ENCODE results near the gene TSPEAR. TPM values are rescaled to one million over a fixed set of nuclear protein-coding genes. Genes with fewer than 3 reads are reported as not detected.

Gene TSPEAR
- total RNA-seq, 1 experiment from 2014 or later = not detected

DNA sequence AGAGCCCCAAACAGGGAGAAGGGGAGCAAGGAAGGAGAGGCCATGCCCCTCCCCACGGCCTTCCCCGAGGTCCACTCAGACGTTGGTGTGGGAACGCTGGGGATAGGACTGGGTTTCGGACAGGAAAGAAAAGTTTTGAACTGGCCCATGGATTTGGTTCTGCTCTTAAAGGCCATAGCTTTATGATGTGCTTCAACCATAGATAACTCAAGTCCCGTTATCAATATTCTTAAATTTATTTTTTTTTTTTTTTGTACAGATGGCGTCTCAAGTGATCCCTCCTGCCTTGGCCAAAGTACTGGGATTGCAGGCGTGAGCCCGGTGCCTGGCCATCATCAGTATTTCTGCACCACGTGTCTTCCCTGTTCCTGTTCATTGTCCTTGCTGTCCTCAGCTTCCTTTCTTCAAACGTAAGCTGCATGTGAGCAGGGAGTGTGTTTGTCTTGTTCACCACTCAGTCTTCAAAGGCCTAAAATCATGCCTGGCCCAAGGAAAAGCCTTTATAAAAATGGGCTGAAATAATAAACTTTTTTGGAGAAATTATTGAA, 170.6 kb downstream of the TSPEAR start:
- POLR2A ChIA-PET = no interaction called here
- in situ Hi-C loops (cut with HindIII; ENCODE audit: low pct_unique_long_range_greater_than_20kb, low sequenced_read_pairs) = no loop called here

DNA sequence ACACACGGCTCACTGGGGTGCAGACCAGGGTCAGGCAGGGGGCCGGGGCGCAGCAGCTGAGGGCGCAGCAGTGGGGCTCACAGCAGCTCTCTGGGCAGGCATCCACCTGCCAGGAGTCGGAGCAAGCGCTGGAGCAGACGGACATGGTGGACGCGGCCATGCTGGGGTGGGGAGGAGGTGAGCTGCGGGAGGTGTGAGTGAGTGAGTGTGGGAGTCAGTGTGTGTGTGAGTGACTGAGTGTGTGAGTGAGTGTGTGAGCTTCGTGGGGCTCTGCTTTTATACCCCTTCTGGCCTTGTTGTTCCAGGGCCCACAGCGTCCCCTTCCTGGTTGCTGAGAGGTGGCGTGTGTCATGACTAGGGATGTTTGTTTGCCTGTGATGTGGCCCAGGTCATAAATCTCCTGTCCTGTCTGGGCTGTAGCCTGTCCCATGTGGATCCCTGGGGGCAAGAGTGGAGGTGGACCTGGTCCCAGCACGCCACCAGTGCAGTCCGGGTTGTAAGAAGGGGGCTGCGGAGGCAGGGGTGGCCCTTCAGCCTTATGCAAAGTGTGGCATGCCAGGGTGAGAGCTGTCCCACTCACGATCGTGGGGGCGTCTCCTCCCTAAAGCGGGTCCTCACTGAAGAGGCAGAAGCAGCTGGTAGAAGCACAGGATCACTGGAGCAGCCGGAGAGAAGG, 171.2 kb downstream of the TSPEAR start, which contains the start of gene KRTAP10-1:
TSS of gene KRTAP10-1 (minus strand) at position 205 of the 676 bp plus-strand sequence. CDS start at position 160, 45 bp downstream.
- in situ Hi-C loops (cut with HindIII; ENCODE audit: low pct_unique_long_range_greater_than_20kb, low sequenced_read_pairs) (no loop called here), intact Hi-C loops (cut with micrococcal nuclease; ENCODE audit: unreplicated experiment) (no loop called here)
- DNase-seq (ENCODE audit: low read depth, low spot score) (no peak), ATAC-seq (no peak)
- H3K4me3 ChIP-seq (ENCODE audit: low read depth in 2 of 2, low read length in 2 of 2) = no peak within 1 kb of the TSS
- H3K36me3 ChIP-seq (ENCODE audit: control insufficient read depth, insufficient read depth, low read length) = no peaks in the 10 kb centered on the region
- POLR2A ChIA-PET = no interaction called here
- H3K4me1 ChIP-seq (ENCODE audit: control insufficient read depth, insufficient read depth, low read length) = no peaks in the 10 kb centered on the region
- peaks cover 12% of the 10 kb centered on the region; the same call in 1 of the 2 replicates for H3K9me3 ChIP-seq (ENCODE audit: control insufficient read depth, insufficient read depth, low read depth, low read length)
- no peaks in the 10 kb centered on the region for H3K27me3 ChIP-seq (ENCODE audit: control insufficient read depth, insufficient read depth, low read length)
- BruUV-seq (replicated peaks) = no TSS peak
- CTCF ChIA-PET = no interaction called here
- TF ChIP-seq SIN3A (IDR thresholded peaks at IDR 0.05; ENCODE audit: borderline replicate concordance, insufficient read depth, low read depth, low read length) (no peak), CTCF (IDR thresholded peaks at IDR 0.05) (no peak), TCF7L2 (IDR thresholded peaks at IDR 0.05; ENCODE audit: low read depth, low read length) (no peak), POLR2AphosphoS5 (IDR thresholded peaks at IDR 0.05; ENCODE audit: low read depth, low read length) (no peak)
- TF ChIP-seq, protein P1, sequence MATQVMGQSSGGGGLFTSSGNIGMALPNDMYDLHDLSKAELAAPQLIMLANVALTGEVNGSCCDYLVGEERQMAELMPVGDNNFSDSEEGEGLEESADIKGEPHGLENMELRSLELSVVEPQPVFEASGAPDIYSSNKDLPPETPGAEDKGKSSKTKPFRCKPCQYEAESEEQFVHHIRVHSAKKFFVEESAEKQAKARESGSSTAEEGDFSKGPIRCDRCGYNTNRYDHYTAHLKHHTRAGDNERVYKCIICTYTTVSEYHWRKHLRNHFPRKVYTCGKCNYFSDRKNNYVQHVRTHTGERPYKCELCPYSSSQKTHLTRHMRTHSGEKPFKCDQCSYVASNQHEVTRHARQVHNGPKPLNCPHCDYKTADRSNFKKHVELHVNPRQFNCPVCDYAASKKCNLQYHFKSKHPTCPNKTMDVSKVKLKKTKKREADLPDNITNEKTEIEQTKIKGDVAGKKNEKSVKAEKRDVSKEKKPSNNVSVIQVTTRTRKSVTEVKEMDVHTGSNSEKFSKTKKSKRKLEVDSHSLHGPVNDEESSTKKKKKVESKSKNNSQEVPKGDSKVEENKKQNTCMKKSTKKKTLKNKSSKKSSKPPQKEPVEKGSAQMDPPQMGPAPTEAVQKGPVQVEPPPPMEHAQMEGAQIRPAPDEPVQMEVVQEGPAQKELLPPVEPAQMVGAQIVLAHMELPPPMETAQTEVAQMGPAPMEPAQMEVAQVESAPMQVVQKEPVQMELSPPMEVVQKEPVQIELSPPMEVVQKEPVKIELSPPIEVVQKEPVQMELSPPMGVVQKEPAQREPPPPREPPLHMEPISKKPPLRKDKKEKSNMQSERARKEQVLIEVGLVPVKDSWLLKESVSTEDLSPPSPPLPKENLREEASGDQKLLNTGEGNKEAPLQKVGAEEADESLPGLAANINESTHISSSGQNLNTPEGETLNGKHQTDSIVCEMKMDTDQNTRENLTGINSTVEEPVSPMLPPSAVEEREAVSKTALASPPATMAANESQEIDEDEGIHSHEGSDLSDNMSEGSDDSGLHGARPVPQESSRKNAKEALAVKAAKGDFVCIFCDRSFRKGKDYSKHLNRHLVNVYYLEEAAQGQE (IDR thresholded peaks at IDR 0.05; ENCODE audit: insufficient read depth in 1 of 2, low read depth in 2 of 2, low read length in 1 of 2) = no peak
- no peak within 1 kb of the TSS for H3K27ac ChIP-seq (ENCODE audit: low read length)

More for the DNA sequence above, 170.6 kb downstream of the TSPEAR start:
- intact Hi-C loops (cut with micrococcal nuclease; ENCODE audit: unreplicated experiment) = no loop called here
- no TSS peak for BruUV-seq (replicated peaks)
- CTCF ChIA-PET = interaction anchor here (0.6 kb wide), 1 partner anchor 376 kb away, joined by 11 read pairs; no protein-coding TSS in a partner anchor
- Histone ChIP-seq H3K27me3 (ENCODE audit: control insufficient read depth, insufficient read depth, low read length) (no peaks in the 10 kb centered on the region), H3K36me3 (ENCODE audit: control insufficient read depth, insufficient read depth, low read length) (no peaks in the 10 kb centered on the region), H3K4me1 (ENCODE audit: control insufficient read depth, insufficient read depth, low read length) (no peaks in the 10 kb centered on the region), H3K27ac (ENCODE audit: low read length) (no peak overlapping the region), H3K9me3 (ENCODE audit: control insufficient read depth, insufficient read depth, low read depth, low read length) (peaks cover 12% of the 10 kb centered on the region; the same call in 1 of the 2 replicates), H3K4me3 (ENCODE audit: low read depth in 2 of 2, low read length in 2 of 2) (no peak overlapping the region)
- ATAC-seq = no peak
- no peak for DNase-seq (ENCODE audit: low read depth, low spot score)
- TF ChIP-seq SIN3A (IDR thresholded peaks at IDR 0.05; ENCODE audit: borderline replicate concordance, insufficient read depth, low read depth, low read length) = no peak
- TF ChIP-seq TCF7L2 (IDR thresholded peaks at IDR 0.05; ENCODE audit: low read depth, low read length) = no peak
- TF ChIP-seq, protein P1 (IDR thresholded peaks at IDR 0.05; ENCODE audit: insufficient read depth in 1 of 2, low read depth in 2 of 2, low read length in 1 of 2) = no peak
